A673 (cell line): ENCODE data around the gene HECTD4. TPM values are rescaled to one million over a fixed set of nuclear protein-coding genes. Genes with fewer than 3 reads are reported as not detected.
"Not testable (repeated sequence)": the region's sequence is repeated elsewhere in the genome, so short reads cannot be mapped to it uniquely, and the experiment has no call there.

Experiments used
- BruUV-seq: library from RNA; stranded (reverse); fragments of 400-500 nt; replicated peaks from 2 replicates; lab custom pipeline; 2021; lab: Mats Ljungman, UMichigan
- CTCF ChIA-PET: fragments of 300-600 bp; sonication (Branson Sonifier 250); formaldehyde crosslinking; loops from one replicate; lab custom pipeline; 2022; ENCODE audit warnings: antibody characterized with exemption; lab: Charles Lee
- POLR2A ChIA-PET: fragments of 300-600 bp; sonication (Branson Sonifier 250); formaldehyde crosslinking; loops from one replicate; lab custom pipeline; 2022; ENCODE audit warnings: antibody characterized with exemption; ENCODE audit not compliant: low non-redundant PET; lab: Charles Lee
- DNase-seq: peaks from one replicate; pipeline ENCODE4 v3.0.0-alpha.2; 2015; ENCODE audit warnings: low spot score
- H3K27ac ChIP-seq: fragments of 200-600 bp; sonication (generic); 2 replicates; pipeline ENCODE4 v1.5.1; 2016; ENCODE audit warnings: mixed run types, low read depth, mild to moderate bottlenecking, mixed read lengths, antibody characterized with exemption, low read length; ENCODE audit not compliant: poor library complexity, severe bottlenecking
- H3K27me3 ChIP-seq: fragments of 200-600 bp; sonication (generic); replicated peaks from 2 replicates; pipeline ENCODE4 v1.6.1; 2017; ENCODE audit warnings: mixed run types, low read depth, mild to moderate bottlenecking, mixed read lengths, antibody characterized with exemption, low read length; ENCODE audit not compliant: insufficient read depth, poor library complexity
- H3K36me3 ChIP-seq: fragments of 200-600 bp; sonication (generic); 2 replicates; pipeline ENCODE4 v1.6.1; 2016; ENCODE audit warnings: mixed run types, mild to moderate bottlenecking, mixed read lengths, antibody characterized with exemption, low read length; ENCODE audit not compliant: insufficient read depth, poor library complexity, severe bottlenecking
- H3K4me1 ChIP-seq: fragments of 200-600 bp; sonication (generic); 2 replicates; pipeline ENCODE4 v1.6.1; 2017; ENCODE audit warnings: mixed run types, mild to moderate bottlenecking, mixed read lengths, antibody characterized with exemption, low read length; ENCODE audit not compliant: insufficient read depth, poor library complexity, severe bottlenecking
- H3K4me3 ChIP-seq: fragments of 200-600 bp; sonication (generic); 2 replicates; pipeline ENCODE4 v1.5.1; 2016; ENCODE audit warnings: low read depth, mixed run types, mild to moderate bottlenecking, mixed read lengths, low read length; ENCODE audit not compliant: poor library complexity, severe bottlenecking
- H3K9me3 ChIP-seq: fragments of 200-600 bp; sonication (generic); 2 replicates; pipeline ENCODE4 v1.6.1; 2016; ENCODE audit warnings: mixed run types, low read depth, mild to moderate bottlenecking, mixed read lengths, antibody characterized with exemption, low read length; ENCODE audit not compliant: poor library complexity, severe bottlenecking
- CTCF ChIP-seq: fragments of 300-800, 200-600 bp; sonication (generic); conservative IDR thresholded peaks from 2 replicates; pipeline ENCODE4 v1.5.1; 2017; ENCODE audit warnings: low read depth, mild to moderate bottlenecking, antibody characterized with exemption, low read length, moderate library complexity, mixed read lengths
- EZH2 ChIP-seq: fragments of 200-600 bp; sonication (generic); IDR thresholded peaks from 2 replicates; pipeline ENCODE4 v1.6.1; 2017; ENCODE audit warnings: borderline replicate concordance, low read depth, mild to moderate bottlenecking, mixed read lengths, antibody characterized with exemption, low read length; ENCODE audit not compliant: poor library complexity, severe bottlenecking
- intact Hi-C: fragments of 100-400 bp; cut with micrococcal nuclease; formaldehyde crosslinking; loops from one replicate; pipeline ENCODE4 v1.10.0; 2022; ENCODE audit not compliant: unreplicated experiment
- total RNA-seq: library from RNA; stranded (reverse); gene quantifications from 2 replicates; pipeline ENCODE4 v1.2.3, GENCODE V29; 2021

HECTD4 gene
- total RNA-seq, 1 experiment from 2014 or later = 52.1 TPM

GRCh38 chr12:112342587-112342986 is 39.6 kb downstream of the HECTD4 start:
- TF ChIP-seq EZH2 = no peak
- TF ChIP-seq CTCF = no peak
- no TSS peak for BruUV-seq

DNA sequence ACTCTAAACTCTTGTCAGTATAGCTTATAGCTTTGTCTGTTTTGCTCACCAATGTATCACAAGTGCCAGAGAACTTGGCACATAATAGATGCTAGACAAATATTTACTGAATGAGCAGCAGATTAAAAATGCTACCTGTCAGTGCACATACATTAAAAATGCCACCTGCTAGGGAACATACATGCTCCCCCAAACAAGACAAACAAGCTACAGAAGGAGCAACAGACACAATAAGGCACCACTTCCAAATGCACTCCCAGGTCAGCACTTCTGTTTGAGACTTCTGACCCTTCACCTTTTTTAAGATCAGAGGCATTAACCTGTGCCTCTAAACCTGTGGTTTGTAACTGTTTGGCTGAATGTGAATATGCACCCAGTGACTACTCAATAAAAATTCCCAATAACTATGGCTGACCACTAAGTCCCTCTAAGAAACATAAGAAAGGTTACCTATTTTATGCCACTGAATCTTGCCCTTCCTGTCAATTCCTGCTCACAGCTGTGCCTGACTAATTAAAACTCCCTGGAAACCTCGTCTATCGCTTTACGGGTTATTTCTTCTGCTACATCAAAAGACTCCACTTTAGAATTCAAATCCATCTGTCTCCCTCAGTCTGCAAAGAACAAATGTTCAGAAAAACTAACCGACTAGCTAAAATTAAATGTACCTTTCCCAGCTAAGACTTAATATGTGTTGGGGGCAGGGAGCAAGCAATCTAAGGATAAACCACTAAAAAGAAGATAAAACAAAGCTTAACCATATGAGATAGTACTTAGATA is 41.0 kb downstream of the HECTD4 start:
- Histone ChIP-seq H3K4me3 (no peak overlapping the region), H3K27me3 (no peaks in the 10 kb centered on the region), H3K9me3 (peaks cover 4% of the 10 kb centered on the region), H3K4me1 (peaks cover 12% of the 10 kb centered on the region), H3K36me3 (no peaks in the 10 kb centered on the region), H3K27ac (no peak overlapping the region)
- intact Hi-C loops = no loop called here
- no peak for DNase-seq
- no TSS peak for BruUV-seq
- TF ChIP-seq EZH2 (no peak), CTCF (no peak)
- ChIA-PET POLR2A (no interaction called here), CTCF (no interaction called here)

More at GRCh38 chr12:112342587-112342986, 39.6 kb downstream of the HECTD4 start:
- Histone ChIP-seq H3K4me3 (no peak overlapping the region), H3K9me3 (peaks cover 4% of the 10 kb centered on the region), H3K27ac (no peak overlapping the region), H3K4me1 (peaks cover 12% of the 10 kb centered on the region), H3K36me3 (no peaks in the 10 kb centered on the region), H3K27me3 (no peaks in the 10 kb centered on the region)
- intact Hi-C loops = no loop called here
- DNase-seq = no peak
- ChIA-PET CTCF (no interaction called here), POLR2A (no interaction called here)

DNA sequence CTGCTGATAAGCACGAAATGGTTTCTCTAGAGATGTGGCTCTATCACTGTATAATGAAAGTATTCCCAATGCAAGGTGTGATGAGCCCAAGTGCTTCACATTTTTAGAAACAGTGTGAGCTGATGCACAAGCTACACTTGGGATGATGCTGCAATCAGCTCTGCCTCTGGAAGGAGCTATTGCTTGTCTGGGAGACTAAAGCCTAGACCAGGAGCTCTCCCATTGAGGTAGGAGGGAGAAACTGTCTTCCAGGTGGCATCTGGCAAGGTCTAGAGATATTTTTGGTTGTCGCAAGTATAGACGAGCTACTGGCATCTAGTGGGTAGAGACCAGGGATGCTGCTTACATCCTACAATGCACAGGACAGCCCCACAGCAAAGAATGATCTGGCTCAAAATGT is 42.0 kb downstream of the HECTD4 start:
- TF ChIP-seq EZH2 (no peak), CTCF (no peak)
- POLR2A ChIA-PET = no interaction called here
- no peaks in the 10 kb centered on the region for H3K27me3 ChIP-seq

GRCh38 chr12:112334999-112335398 is 47.2 kb downstream of the HECTD4 start:
- H3K9me3 ChIP-seq, BruUV-seq, H3K27ac ChIP-seq, H3K27me3 ChIP-seq, H3K36me3 ChIP-seq, CTCF ChIA-PET, DNase-seq, H3K4me1 ChIP-seq, H3K4me3 ChIP-seq, POLR2A ChIA-PET: not testable (repeated sequence)
- intact Hi-C loops = loop anchor here (5.0 kb wide), 1 partner anchor 42 kb away; no protein-coding TSS in a partner anchor

More for the DNA sequence above, 42.0 kb downstream of the HECTD4 start:
- intact Hi-C loops = no loop called here
- DNase-seq = no peak
- H3K36me3 ChIP-seq = no peaks in the 10 kb centered on the region
- BruUV-seq = no TSS peak
- no peak overlapping the region for H3K4me3 ChIP-seq
- CTCF ChIA-PET = no interaction called here
- H3K9me3 ChIP-seq = peaks cover 4% of the 10 kb centered on the region
- peaks cover 12% of the 10 kb centered on the region for H3K4me1 ChIP-seq
- H3K27ac ChIP-seq = no peak overlapping the region
